GM21526 (cell line): ENCODE data around the gene UCN3.
"Not testable (repeated sequence)": the region's sequence is repeated elsewhere in the genome, so short reads cannot be mapped to it uniquely, and the experiment has no call there.

Experiments
- ATAC-seq: cut with Tn5 transposase; IDR thresholded peaks from one replicate; pipeline ENCODE4 v1.9.1; 2021; ENCODE audit warnings: moderate library complexity; ENCODE audit not compliant: unreplicated experiment, low FRiP score

The UCN3 gene

GRCh38 chr10:5364374-5364773 is 392 bp upstream of the UCN3 start:
- no peak for ATAC-seq

GRCh38 chr10:5365928-5366327 is 1.2 kb downstream of the UCN3 start:
- no peak for ATAC-seq

GRCh38 chr10:5369362-5370158 is 4.8 kb downstream of the UCN3 start:
- no peak for ATAC-seq

DNA sequence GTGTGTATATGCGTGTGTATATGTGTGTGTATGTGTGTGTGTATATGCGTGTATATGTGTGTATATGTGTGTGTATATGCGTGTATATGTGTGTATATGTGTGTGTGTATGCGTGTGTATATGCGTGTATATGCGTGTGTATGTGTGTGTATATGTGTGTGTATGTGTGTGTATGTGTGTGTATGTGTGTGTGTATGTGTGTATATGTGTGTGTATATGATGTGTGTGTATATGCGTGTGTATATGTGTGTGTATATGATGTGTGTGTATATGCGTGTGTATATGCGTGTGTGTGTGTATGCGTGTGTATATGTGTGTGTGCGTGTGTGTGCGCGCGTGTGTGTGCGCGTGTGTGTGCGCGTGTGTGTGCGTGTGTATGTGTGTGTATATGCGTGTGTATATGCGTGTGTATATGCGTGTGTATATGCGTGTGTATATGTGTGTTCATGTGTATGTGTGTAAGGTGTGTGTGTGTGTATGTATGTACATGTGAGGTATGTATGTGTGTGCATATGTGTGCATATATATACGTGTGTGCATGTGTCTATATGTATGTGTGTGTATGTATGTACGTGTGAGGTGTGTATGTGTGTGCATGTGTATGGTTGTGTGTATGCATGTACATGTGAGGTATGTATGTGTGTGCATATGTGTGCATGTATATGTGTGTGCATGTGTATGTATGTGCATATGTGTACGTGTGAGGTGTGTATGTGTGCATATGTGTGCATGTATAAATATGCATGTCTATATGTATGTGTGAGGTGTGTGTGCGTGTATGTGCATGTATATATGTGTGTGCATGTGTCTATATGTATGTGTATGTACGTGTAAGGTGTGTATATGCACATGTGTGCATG is 6.0 kb downstream of the UCN3 start:
- ATAC-seq = no peak

- ATAC-seq = no peak
Observed at GRCh38 chr10:5373307-5373706, 8.5 kb downstream of the UCN3 start.

- ATAC-seq = no peak
Observed at GRCh38 chr10:5373891-5374611, 9.3 kb downstream of the UCN3 start.

DNA sequence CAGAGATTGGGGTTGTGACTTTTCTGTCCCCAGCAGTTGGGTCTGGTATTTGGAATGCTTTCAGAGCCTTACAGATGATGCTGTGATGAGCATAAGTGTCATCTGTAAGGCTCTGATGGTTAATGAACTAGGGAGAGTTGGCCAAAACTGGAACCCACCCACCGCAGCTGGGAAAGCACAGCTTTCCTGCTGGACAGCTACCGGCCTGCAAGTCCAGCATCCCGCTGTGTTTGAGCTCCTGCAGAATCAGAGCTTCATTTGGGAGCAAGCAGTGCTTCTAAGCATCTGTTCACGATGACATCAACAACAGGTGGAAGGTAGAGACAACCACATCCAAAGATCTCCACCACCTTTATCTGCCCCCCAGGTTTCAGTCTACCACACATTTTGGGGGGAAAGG is 11.7 kb downstream of the UCN3 start:
- ATAC-seq = no peak

- not testable (repeated sequence) for ATAC-seq
Observed at GRCh38 chr10:5379202-5379601, 14.4 kb downstream of the UCN3 start.

GRCh38 chr10:5380395-5380794 is 15.6 kb downstream of the UCN3 start:
- not testable (repeated sequence) for ATAC-seq

DNA sequence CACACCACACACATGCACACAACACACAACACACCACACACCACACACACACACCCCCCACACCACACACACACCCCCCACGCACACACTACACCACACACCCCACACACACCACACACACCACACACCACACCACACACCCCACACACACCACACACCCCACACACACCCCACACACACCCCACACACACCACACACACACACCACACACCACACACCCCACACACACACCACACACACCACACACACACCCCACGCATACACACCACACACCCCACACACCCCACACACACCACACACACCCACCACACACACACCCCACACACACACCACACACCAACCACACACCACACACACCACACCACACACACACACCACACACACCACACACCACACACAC is 16.4 kb downstream of the UCN3 start:
- no peak for ATAC-seq

- ATAC-seq = no peak
Observed at GRCh38 chr10:5385224-5385623, 20.5 kb downstream of the UCN3 start.

DNA sequence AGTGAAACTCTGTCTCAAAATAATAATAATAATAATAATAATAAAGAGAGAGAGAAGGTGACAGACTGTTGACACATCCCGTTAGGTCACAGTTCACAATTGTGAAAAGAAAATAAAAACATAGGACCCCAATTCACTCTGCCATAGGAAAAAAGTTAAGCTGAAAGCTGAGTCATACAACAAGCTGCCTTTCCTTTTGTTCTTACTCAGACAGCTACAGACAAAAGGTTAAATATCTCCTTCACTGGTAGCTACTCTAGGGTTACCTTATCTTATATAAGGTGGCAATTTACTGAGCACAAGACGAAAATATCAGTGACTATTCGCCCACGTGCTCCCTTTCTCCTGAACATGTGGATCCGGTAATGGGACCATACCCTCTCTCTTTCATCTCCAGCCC is 22.4 kb downstream of the UCN3 start:
- ATAC-seq = no peak

DNA sequence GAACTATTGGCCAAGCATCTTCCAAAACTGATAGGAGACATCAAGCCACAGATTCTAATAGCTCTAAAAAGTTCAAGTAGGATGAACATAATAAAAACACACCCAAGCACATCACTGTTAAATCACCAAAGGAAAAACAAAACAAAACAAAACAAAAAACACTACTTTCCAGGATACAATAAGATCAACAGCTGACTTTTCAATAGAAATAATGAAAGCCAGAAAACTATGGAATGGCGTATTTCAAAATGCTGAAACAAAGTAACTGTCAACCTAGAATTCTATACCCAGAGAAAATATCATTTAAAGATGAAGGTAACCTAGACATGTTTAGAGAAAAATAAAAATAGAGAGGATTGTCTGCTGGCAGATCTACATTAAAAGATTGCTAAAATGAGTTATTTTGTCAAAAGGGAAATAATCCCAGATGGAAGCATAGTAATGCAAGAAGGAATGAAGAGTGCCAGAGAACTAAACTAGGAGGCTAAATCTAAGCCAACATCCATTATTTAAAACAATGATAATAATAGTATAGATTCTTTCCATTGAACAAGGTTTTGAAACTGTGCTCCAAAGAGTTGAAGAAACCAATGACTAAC is 25.9 kb downstream of the UCN3 start:
- no peak for ATAC-seq

DNA sequence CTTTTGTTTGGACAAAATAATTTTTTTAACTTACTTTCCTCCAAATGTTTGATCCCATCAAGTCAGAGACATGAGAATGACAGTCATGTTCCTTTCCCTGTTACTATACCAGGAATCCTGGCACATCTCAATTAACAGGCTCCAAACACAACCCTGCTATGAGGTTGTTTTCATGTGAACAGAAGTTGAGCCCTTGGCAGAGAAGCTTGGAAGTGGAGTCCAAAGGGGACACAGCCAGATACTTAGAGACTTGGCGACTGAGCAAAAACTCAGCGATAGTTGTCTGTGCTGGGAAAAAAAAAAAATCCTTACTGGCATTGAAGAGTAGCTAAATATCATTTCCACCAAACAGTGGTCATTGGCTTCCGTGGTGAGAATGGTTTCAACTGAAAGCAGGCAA is 27.0 kb downstream of the UCN3 start:
- no peak for ATAC-seq

GRCh38 chr10:5393529-5393928 is 28.8 kb downstream of the UCN3 start:
- ATAC-seq = no peak

DNA sequence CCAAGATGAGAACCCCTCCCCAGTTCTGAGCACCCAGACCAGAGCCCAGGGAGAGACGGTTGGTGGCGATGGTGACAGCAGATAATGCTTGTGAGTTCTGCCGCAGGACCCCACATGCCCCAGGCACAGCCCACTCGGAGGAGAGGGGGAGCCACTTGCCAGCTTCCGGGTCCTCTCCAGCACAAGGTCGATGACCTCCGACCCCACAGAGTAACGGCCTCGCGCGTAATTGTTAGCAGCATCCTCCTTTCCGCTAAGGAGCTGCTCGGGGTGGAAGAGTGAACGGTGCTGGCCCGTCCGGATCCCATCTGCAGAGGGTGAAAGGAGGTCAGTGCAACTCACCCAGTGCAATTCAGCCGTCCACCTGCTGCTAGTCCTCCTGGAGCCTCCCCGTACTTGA is 30.4 kb downstream of the UCN3 start:
- no peak for ATAC-seq

DNA sequence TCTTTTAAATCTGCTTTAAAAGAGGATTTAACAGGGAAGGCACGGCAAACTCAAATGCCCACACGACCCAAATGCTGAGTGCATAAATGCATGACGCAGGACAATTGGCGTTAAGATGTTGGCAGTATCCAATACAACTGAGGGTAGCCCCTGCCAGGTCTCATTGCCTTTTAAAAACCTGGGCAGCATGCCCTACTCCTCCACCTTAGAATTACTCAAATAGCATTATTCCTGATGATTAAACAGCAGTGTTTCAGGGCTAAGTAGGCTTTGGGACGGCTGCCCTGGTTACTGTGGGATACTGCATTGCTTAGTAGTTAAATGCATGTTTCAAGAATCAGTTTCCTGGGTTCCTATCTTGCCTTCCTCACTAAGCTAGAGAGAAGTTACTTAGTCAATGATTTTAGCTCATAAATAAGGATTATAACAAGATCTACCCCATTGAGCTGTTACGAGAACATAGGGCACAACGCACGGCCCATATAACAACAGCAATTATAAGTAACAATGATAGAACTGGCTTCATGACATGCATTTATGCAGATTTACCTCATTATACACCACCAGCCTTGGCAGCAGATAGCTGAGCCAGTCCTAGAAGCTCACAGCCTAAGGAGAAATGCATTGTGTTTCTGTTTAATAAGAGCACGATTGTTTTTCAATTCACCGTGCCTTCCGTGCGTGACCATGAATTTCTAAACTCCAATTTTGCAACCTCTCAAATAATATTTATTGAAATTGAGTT is 32.0 kb downstream of the UCN3 start:
- ATAC-seq = no peak

- ATAC-seq = no peak
Observed at GRCh38 chr10:5399332-5399731, 34.6 kb downstream of the UCN3 start.

- ATAC-seq = no peak
Observed at GRCh38 chr10:5400468-5401240, 35.9 kb downstream of the UCN3 start.
